ENCODE results near the gene MTG2. TPM values are rescaled to one million over a fixed set of nuclear protein-coding genes. Genes with fewer than 3 reads are reported as not detected.

The MTG2 gene
- total and polyA plus RNA-seq, 7 donors: 25.0 to 56.5 (median 40.4) TPM

DNA sequence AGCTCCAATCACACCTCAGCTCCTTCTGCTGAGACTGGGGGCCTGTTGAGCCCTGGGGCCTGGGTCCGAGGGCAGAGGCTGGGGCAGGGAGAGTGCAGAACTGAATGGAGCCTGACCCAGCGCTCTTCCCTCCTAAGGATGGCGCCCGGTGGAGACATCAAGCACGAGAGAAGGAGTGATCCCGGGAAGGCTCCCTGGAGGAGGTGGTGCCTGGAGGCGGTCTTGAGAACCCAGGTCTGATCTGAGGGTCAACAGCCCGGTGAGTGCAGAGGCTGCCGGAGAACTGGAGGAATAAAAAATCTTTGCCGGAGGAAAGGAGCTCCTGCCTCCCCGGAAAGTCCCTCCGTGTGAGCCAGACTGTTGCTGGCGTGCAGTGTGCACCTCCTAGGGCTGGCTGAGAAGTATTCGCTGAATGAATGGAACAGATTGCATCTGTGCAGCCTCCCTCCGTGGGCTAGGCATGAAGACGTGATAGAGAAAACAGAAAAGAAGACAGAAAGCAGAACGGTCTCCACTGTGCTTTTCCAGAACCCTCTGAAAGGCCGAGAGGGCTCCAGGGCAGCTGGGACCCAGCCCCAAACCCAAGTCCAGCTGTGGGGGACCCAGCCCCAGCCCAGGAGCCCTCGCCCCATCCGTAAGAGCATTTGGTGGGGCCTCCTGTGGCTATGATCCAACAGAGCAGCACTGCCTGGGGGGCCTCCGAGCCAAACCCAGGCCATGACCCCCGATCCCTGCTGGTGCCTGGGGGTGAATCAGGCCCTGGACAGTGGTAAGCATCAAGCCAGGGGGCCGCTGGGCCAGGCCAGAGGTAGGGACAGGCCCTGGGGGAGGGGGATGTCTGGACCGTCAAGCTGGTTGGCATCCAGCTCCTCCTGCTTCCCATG is 44.1 kb downstream of the MTG2 start:
- intact Hi-C loops (cut with DNase I): no loop called here
- no peaks in the 10 kb centered on the region for H3K9me3 ChIP-seq
- TF ChIP-seq, protein P1, sequence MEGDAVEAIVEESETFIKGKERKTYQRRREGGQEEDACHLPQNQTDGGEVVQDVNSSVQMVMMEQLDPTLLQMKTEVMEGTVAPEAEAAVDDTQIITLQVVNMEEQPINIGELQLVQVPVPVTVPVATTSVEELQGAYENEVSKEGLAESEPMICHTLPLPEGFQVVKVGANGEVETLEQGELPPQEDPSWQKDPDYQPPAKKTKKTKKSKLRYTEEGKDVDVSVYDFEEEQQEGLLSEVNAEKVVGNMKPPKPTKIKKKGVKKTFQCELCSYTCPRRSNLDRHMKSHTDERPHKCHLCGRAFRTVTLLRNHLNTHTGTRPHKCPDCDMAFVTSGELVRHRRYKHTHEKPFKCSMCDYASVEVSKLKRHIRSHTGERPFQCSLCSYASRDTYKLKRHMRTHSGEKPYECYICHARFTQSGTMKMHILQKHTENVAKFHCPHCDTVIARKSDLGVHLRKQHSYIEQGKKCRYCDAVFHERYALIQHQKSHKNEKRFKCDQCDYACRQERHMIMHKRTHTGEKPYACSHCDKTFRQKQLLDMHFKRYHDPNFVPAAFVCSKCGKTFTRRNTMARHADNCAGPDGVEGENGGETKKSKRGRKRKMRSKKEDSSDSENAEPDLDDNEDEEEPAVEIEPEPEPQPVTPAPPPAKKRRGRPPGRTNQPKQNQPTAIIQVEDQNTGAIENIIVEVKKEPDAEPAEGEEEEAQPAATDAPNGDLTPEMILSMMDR (IDR thresholded peaks at IDR 0.05): no peak
- H3K36me3 ChIP-seq (ENCODE audit: insufficient read depth in 1 of 2, low read depth in 1 of 2): no peaks in the 10 kb centered on the region
- H3K4me3 ChIP-seq: no peak overlapping the region
- no peak for ATAC-seq
- H3K4me1 ChIP-seq: no peaks in the 10 kb centered on the region
- DNase-seq: no peak
- no peak overlapping the region for H3K27ac ChIP-seq
- 57 to 65% (median 58%) methylated on average over 22 to 24 of the region's 24 CpGs for WGBS, 3 donors
- H3K27me3 ChIP-seq (ENCODE audit: insufficient read depth in 3 of 3, low read length in 2 of 3): peaks cover 0 to 25% (median 7%) of the 10 kb centered on the region in 3 donors

GRCh38 chr20:62227591-62227976 is 44.8 kb downstream of the MTG2 start:
- no peak overlapping the region for H3K4me3 ChIP-seq
- 52 to 58% (median 56%) methylated on average over 7 to 10 of the region's 10 CpGs for WGBS, 3 donors
- TF ChIP-seq, protein P1 (IDR thresholded peaks at IDR 0.05): no peak
- H3K4me1 ChIP-seq: no peaks in the 10 kb centered on the region
- no peak overlapping the region for H3K27ac ChIP-seq
- peaks cover 0 to 20% (median 4%) of the 10 kb centered on the region in 3 donors for H3K27me3 ChIP-seq (ENCODE audit: insufficient read depth in 3 of 3, low read length in 2 of 3)
- H3K36me3 ChIP-seq (ENCODE audit: insufficient read depth in 1 of 2, low read depth in 1 of 2): no peaks in the 10 kb centered on the region
- no peak for DNase-seq
- intact Hi-C loops (cut with DNase I): no loop called here
- peak in 2 of 4 donors; percentile 7 to 20 for ATAC-seq
- H3K9me3 ChIP-seq: no peaks in the 10 kb centered on the region

- Histone ChIP-seq H3K27ac (no peak overlapping the region), H3K4me3 (no peak overlapping the region), H3K27me3 (ENCODE audit: insufficient read depth in 3 of 3, low read length in 2 of 3) (peaks cover 0 to 14% (median 2%) of the 10 kb centered on the region in 3 donors), H3K4me1 (peaks cover 3% of the 10 kb centered on the region), H3K9me3 (no peaks in the 10 kb centered on the region), H3K36me3 (ENCODE audit: insufficient read depth in 1 of 2, low read depth in 1 of 2) (no peaks in the 10 kb centered on the region)
- no peak for DNase-seq
- 50 to 56% (median 52%) methylated on average over 35 to 37 of the region's 37 CpGs for WGBS, 3 donors
- peak in 2 of 4 donors; percentile 5 to 17 for ATAC-seq
- TF ChIP-seq, protein P1 (IDR thresholded peaks at IDR 0.05): no peak
- intact Hi-C loops (cut with DNase I): no loop called here
These were observed 45.4 kb downstream of the MTG2 start for GRCh38 chr20:62227977-62228958.

GRCh38 chr20:62228982-62229545 is 46.2 kb downstream of the MTG2 start:
- H3K9me3 ChIP-seq: no peaks in the 10 kb centered on the region
- H3K4me1 ChIP-seq: peaks cover 6% of the 10 kb centered on the region
- DNase-seq (no peak), ATAC-seq (no peak)
- 77 to 83% (median 77%) methylated on average over 7 of the region's 7 CpGs for WGBS, 3 donors
- intact Hi-C loops (cut with DNase I): no loop called here
- no peak overlapping the region for H3K27ac ChIP-seq
- no peaks in the 10 kb centered on the region for H3K36me3 ChIP-seq (ENCODE audit: insufficient read depth in 1 of 2, low read depth in 1 of 2)
- TF ChIP-seq, protein P1 (IDR thresholded peaks at IDR 0.05): no peak
- peaks cover 0 to 6% (median 2%) of the 10 kb centered on the region in 3 donors for H3K27me3 ChIP-seq (ENCODE audit: insufficient read depth in 3 of 3, low read length in 2 of 3)
- no peak overlapping the region for H3K4me3 ChIP-seq

All from psoas muscle (tissue), 8 donors.